Liver (tissue), 9 donors: ENCODE measurements around the gene PNKP. TPM values are rescaled to one million over a fixed set of nuclear protein-coding genes. Genes with fewer than 3 reads are reported as not detected.

Source experiments
- DNase-seq: peaks from one replicate; pipeline ENCODE4 v3.0.0-alpha.2; 2017; ENCODE audit warnings: low spot score
- H3K27ac ChIP-seq, 2 donors: one replicate each; pipeline ENCODE4 v1.7.0; 2013; ENCODE audit warnings: inconsistent platforms in 2 of 2, low read length in 2 of 2, control low read depth in 1 of 2, low read depth in 1 of 2, mild to moderate bottlenecking in 1 of 2
- H3K27me3 ChIP-seq, 4 donors: one replicate each; pipeline versions ENCODE4 v1.6.1 to v1.7.0; 2013; ENCODE audit warnings: low read length in 3 of 4, inconsistent platforms in 1 of 4, mild to moderate bottlenecking in 1 of 4, moderate library complexity in 1 of 4; ENCODE audit not compliant: control insufficient read depth in 4 of 4, insufficient read depth in 4 of 4
- H3K36me3 ChIP-seq, 4 donors: one replicate each; pipeline versions ENCODE4 v1.6.1 to v1.7.0; 2013; ENCODE audit warnings: low read length in 3 of 4, mild to moderate bottlenecking in 3 of 4, low read depth in 1 of 4, moderate library complexity in 1 of 4; ENCODE audit not compliant: control insufficient read depth in 4 of 4, insufficient read depth in 3 of 4
- H3K4me1 ChIP-seq, 4 donors: one replicate each; pipeline versions ENCODE4 v1.6.1 to v1.7.0; 2013; ENCODE audit warnings: low read length in 3 of 4, mild to moderate bottlenecking in 3 of 4, moderate library complexity in 1 of 4; ENCODE audit not compliant: control insufficient read depth in 4 of 4, insufficient read depth in 4 of 4
- H3K4me3 ChIP-seq, 3 donors: one replicate each; pipeline versions ENCODE4 v1.6.1 to v1.7.0; 2013; ENCODE audit warnings: low read length in 3 of 3, control low read depth in 1 of 3, low read depth in 1 of 3, mild to moderate bottlenecking in 1 of 3
- H3K9ac ChIP-seq, 2 donors: one replicate each; pipeline ENCODE4 v1.7.0; 2013; ENCODE audit warnings: low read length in 2 of 2, mild to moderate bottlenecking in 2 of 2, moderate library complexity in 2 of 2, control low read depth in 1 of 2, low read depth in 1 of 2
- H3K9me3 ChIP-seq, 4 donors: one replicate each; pipeline versions ENCODE4 v1.6.1 to v1.7.0; 2013; ENCODE audit warnings: low read length in 3 of 4; ENCODE audit not compliant: control insufficient read depth in 4 of 4
- CTCF ChIP-seq: fragments of 150-350 bp; IDR thresholded peaks from 2 replicates; pipeline ENCODE4 v1.5.1; 2017; ENCODE audit warnings: improper control_type of control experiment, low read depth, low read length; ENCODE audit not compliant: missing input control
- EGR1 ChIP-seq, 2 donors: IDR thresholded peaks; 2 replicates each; pipeline ENCODE4 v1.6.1; 2016 to 2018; ENCODE audit warnings: antibody characterized with exemption in 2 of 2, low read depth in 2 of 2
- FOXA1 ChIP-seq: IDR thresholded peaks from 2 replicates; pipeline ENCODE4 v1.6.1; 2016; ENCODE audit warnings: antibody characterized with exemption
- FOXA2 ChIP-seq: IDR thresholded peaks from 2 replicates; pipeline ENCODE4 v1.6.1; 2016; ENCODE audit warnings: antibody characterized with exemption
- GABPA ChIP-seq, 2 donors: IDR thresholded peaks in 1 of 2; conservative IDR thresholded peaks in 1 of 2; 2 replicates each; pipeline ENCODE4 v1.6.1; 2016; ENCODE audit warnings: antibody characterized with exemption in 2 of 2, mild to moderate bottlenecking in 1 of 2, moderate library complexity in 1 of 2
- HNF4A ChIP-seq, 2 donors: conservative IDR thresholded peaks; 2 replicates each; pipeline ENCODE4 v1.6.1; 2016; ENCODE audit warnings: antibody characterized with exemption in 2 of 2, mild to moderate bottlenecking in 2 of 2
- HNF4G ChIP-seq: IDR thresholded peaks from 2 replicates; pipeline ENCODE4 v1.6.1; 2016; ENCODE audit warnings: antibody characterized with exemption
- JUND ChIP-seq, 2 donors: IDR thresholded peaks; 2 replicates each; pipeline ENCODE4 v1.6.1; 2016; ENCODE audit warnings: antibody characterized with exemption in 2 of 2
- NR2F2 ChIP-seq: IDR thresholded peaks from 2 replicates; pipeline ENCODE4 v1.6.1; 2016; ENCODE audit warnings: antibody characterized with exemption
- RAD21 ChIP-seq, 2 donors: IDR thresholded peaks; 2 replicates each; pipeline ENCODE4 v1.6.1; 2016; ENCODE audit warnings: antibody characterized with exemption in 2 of 2, mild to moderate bottlenecking in 2 of 2
- RXRA ChIP-seq, 2 donors: IDR thresholded peaks; 2 replicates each; pipeline ENCODE4 v1.6.1; 2017 to 2018; ENCODE audit warnings: antibody characterized with exemption in 2 of 2, mild to moderate bottlenecking in 1 of 2
- SP1 ChIP-seq: IDR thresholded peaks from 2 replicates; pipeline ENCODE4 v1.6.1; 2018; ENCODE audit warnings: antibody characterized with exemption, mild to moderate bottlenecking
- TAF1 ChIP-seq: conservative IDR thresholded peaks from 2 replicates; pipeline ENCODE4 v1.6.1; 2016; ENCODE audit warnings: antibody characterized with exemption, mild to moderate bottlenecking
- YY1 ChIP-seq: IDR thresholded peaks from 2 replicates; pipeline ENCODE4 v1.6.1; 2016; ENCODE audit warnings: antibody characterized with exemption, mild to moderate bottlenecking
- ZBTB33 ChIP-seq: IDR thresholded peaks from 2 replicates; pipeline ENCODE4 v1.6.1; 2016; ENCODE audit warnings: antibody characterized with exemption
- WGBS: extraction: QIAGEN DNeasy Blood & Tissue Kit; methylation state at CpG from one replicate; pipeline ENCODE4 v1.1.7; 2013; 5-methylcytosine and 5-hydroxymethylcytosine counted together
- polyA plus RNA-seq, 2 donors: library from polyadenylated mRNA; stranded (reverse) in 1 of 2; unstranded in 1 of 2; fragments of 200-250 nt in 1 of 2; fragments of >200 nt in 1 of 2; fragmentation: Nextera tagmentation in 1 of 2; extraction: Ambion mirVana in 1 of 2; gene quantifications; one replicate each; pipeline versions ENCODE4 v1.2.1 to v1.2.3, GENCODE V29; 2013 to 2015
- total RNA-seq, 2 donors: library from RNA; depleted of rRNA; stranded (reverse); fragments of >200 nt; gene quantifications; one replicate each; pipeline ENCODE4 v1.2.3, GENCODE V29; 2014
- TF ChIP-seq, protein P1 (sequence below): IDR thresholded peaks from 2 replicates; pipeline ENCODE4 v1.6.1; 2016; ENCODE audit warnings: antibody characterized with exemption
- TF ChIP-seq, protein P2 (sequence below): IDR thresholded peaks from 2 replicates; pipeline ENCODE4 v1.6.1; 2016; ENCODE audit warnings: antibody characterized with exemption, mild to moderate bottlenecking
- TF ChIP-seq, protein P3 (sequence below): IDR thresholded peaks from 2 replicates; pipeline ENCODE4 v1.6.1; 2016; ENCODE audit warnings: antibody characterized with exemption
- donor health status: healthy.
- donor health status: healthy.
- donor health status: healthy.
- donor health status: healthy.
- donor health status: healthy.

The PNKP gene
- total and polyA plus RNA-seq, 4 donors: 17.3 to 30.9 (median 19.8) TPM

GRCh38 chr19:49848938-49849337 is 18.4 kb downstream of the PNKP start:
- Histone ChIP-seq H3K27me3 (no peaks in the 10 kb centered on the region), H3K9ac (no peak overlapping the region), H3K36me3 (no peaks in the 10 kb centered on the region), H3K9me3 (no peaks in the 10 kb centered on the region), H3K27ac (no peak overlapping the region), H3K4me3 (no peak overlapping the region), H3K4me1 (peaks cover 2 to 19% (median 13%) of the 10 kb centered on the region in 4 donors)
- TF ChIP-seq HNF4A (conservative IDR thresholded peaks at IDR 0.05) (no peak), FOXA2 (no peak), YY1 (no peak), SP1 (no peak), RXRA (IDR thresholded peaks at IDR 0.05) (no peak), EGR1 (IDR thresholded peaks at IDR 0.05; ENCODE audit: low read depth in 2 of 2) (no peak), GABPA (IDR thresholded peaks at IDR 0.05 in 1 of 2, conservative IDR thresholded peaks at IDR 0.05 in 1 of 2) (no peak), CTCF (no peak), NR2F2 (no peak), JUND (IDR thresholded peaks at IDR 0.05) (no peak), ZBTB33 (no peak), HNF4G (no peak), RAD21 (IDR thresholded peaks at IDR 0.05) (no peak), FOXA1 (no peak), TAF1 (no peak)
- TF ChIP-seq, protein P1, sequence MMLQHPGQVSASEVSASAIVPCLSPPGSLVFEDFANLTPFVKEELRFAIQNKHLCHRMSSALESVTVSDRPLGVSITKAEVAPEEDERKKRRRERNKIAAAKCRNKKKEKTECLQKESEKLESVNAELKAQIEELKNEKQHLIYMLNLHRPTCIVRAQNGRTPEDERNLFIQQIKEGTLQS: no peak
- TF ChIP-seq, protein P2, sequence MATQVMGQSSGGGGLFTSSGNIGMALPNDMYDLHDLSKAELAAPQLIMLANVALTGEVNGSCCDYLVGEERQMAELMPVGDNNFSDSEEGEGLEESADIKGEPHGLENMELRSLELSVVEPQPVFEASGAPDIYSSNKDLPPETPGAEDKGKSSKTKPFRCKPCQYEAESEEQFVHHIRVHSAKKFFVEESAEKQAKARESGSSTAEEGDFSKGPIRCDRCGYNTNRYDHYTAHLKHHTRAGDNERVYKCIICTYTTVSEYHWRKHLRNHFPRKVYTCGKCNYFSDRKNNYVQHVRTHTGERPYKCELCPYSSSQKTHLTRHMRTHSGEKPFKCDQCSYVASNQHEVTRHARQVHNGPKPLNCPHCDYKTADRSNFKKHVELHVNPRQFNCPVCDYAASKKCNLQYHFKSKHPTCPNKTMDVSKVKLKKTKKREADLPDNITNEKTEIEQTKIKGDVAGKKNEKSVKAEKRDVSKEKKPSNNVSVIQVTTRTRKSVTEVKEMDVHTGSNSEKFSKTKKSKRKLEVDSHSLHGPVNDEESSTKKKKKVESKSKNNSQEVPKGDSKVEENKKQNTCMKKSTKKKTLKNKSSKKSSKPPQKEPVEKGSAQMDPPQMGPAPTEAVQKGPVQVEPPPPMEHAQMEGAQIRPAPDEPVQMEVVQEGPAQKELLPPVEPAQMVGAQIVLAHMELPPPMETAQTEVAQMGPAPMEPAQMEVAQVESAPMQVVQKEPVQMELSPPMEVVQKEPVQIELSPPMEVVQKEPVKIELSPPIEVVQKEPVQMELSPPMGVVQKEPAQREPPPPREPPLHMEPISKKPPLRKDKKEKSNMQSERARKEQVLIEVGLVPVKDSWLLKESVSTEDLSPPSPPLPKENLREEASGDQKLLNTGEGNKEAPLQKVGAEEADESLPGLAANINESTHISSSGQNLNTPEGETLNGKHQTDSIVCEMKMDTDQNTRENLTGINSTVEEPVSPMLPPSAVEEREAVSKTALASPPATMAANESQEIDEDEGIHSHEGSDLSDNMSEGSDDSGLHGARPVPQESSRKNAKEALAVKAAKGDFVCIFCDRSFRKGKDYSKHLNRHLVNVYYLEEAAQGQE: no peak
- TF ChIP-seq, protein P3, sequence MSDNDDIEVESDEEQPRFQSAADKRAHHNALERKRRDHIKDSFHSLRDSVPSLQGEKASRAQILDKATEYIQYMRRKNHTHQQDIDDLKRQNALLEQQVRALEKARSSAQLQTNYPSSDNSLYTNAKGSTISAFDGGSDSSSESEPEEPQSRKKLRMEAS: no peak
- no peak for DNase-seq
- 88% methylated on average over 3 of the region's 3 CpGs for WGBS
